Mesothelial cell of epicardium (in vitro differentiated cells): ENCODE results near the gene SAXO1. TPM values are rescaled to one million over a fixed set of nuclear protein-coding genes. Genes with fewer than 3 reads are reported as not detected.

Source experiments
- DNase-seq, 2 experiments: peaks; one replicate each; pipeline ENCODE4 v3.0.0; 2021; ENCODE audit warnings: low spot score in 2 of 2; ENCODE audit not compliant: unreplicated experiment in 2 of 2
- H3K27ac Mint-ChIP-seq: 2 replicates; pipeline ENCODE4 v1.8.0; 2021; ENCODE audit warnings: mixed read lengths
- H3K27me3 Mint-ChIP-seq: 2 replicates; pipeline ENCODE4 v1.8.0; 2021; ENCODE audit warnings: low read depth, mixed read lengths
- H3K36me3 Mint-ChIP-seq: 2 replicates; pipeline ENCODE4 v1.8.0; 2021; ENCODE audit warnings: mixed read lengths
- H3K4me1 Mint-ChIP-seq: 2 replicates; pipeline ENCODE4 v1.8.0; 2021; ENCODE audit warnings: mixed read lengths
- H3K4me3 Mint-ChIP-seq: 2 replicates; pipeline ENCODE4 v1.8.0; 2021; ENCODE audit warnings: mild to moderate bottlenecking, moderate library complexity, mixed read lengths
- H3K9me3 Mint-ChIP-seq: 2 replicates; pipeline ENCODE4 v1.8.0; 2021; ENCODE audit warnings: mixed read lengths
- CTCF ChIP-seq: fragments of 200-600 bp; sonication (generic); IDR thresholded peaks from one replicate; pipeline ENCODE4 v1.5.0; 2021; ENCODE audit warnings: antibody characterized with exemption; ENCODE audit not compliant: unreplicated experiment
- total RNA-seq: library from RNA; stranded (reverse); gene quantifications from 3 replicates; pipeline ENCODE4 v1.2.1, GENCODE V29; 2021

The SAXO1 gene
- total RNA-seq, 1 donor from 2014 or later: 0.38 TPM

GRCh38 chr9:18887546-18887945 lies 145.5 kb downstream of the SAXO1 start:
- no peak for DNase-seq
- no peak overlapping the region for H3K4me3 Mint-ChIP-seq
- H3K27me3 Mint-ChIP-seq: no peaks in the 10 kb centered on the region
- no peak for TF ChIP-seq CTCF
- H3K9me3 Mint-ChIP-seq: peaks cover 19% of the 10 kb centered on the region
- no peak overlapping the region for H3K27ac Mint-ChIP-seq
- peaks cover 19% of the 10 kb centered on the region for H3K4me1 Mint-ChIP-seq
- peaks cover 21% of the 10 kb centered on the region for H3K36me3 Mint-ChIP-seq

GRCh38 chr9:18881758-18882157 lies 151.3 kb downstream of the SAXO1 start:
- no peak for DNase-seq
- no peak for TF ChIP-seq CTCF
- Mint-ChIP-seq H3K27ac (no peak overlapping the region), H3K4me3 (no peak overlapping the region), H3K27me3 (peaks cover 13% of the 10 kb centered on the region), H3K4me1 (no peaks in the 10 kb centered on the region), H3K36me3 (peaks cover 12% of the 10 kb centered on the region), H3K9me3 (peaks cover 18% of the 10 kb centered on the region)

GRCh38 chr9:18877984-18878383 lies 155.0 kb downstream of the SAXO1 start:
- H3K27ac Mint-ChIP-seq: no peak overlapping the region
- no peak for TF ChIP-seq CTCF
- no peaks in the 10 kb centered on the region for H3K4me1 Mint-ChIP-seq
- H3K27me3 Mint-ChIP-seq: peaks cover 31% of the 10 kb centered on the region
- peaks cover 27% of the 10 kb centered on the region for H3K9me3 Mint-ChIP-seq
- no peak for DNase-seq
- H3K4me3 Mint-ChIP-seq: no peak overlapping the region
- H3K36me3 Mint-ChIP-seq: peaks cover under 1% of the 10 kb centered on the region

Other genes starting within 250 kb of the SAXO1 start
- gene RRAGA, start 16.2 kb upstream of the SAXO1 start, total RNA-seq: 56.6 to 58.2 TPM (median 56.6 TPM) in 3 replicates
- gene HAUS6, start 69.7 kb upstream of the SAXO1 start, total RNA-seq: 14.9 to 16.1 TPM (median 15.6 TPM) in 3 replicates
- gene PLIN2, start 94.3 kb upstream of the SAXO1 start, total RNA-seq: 95.1 to 99.4 TPM (median 96.9 TPM) in 3 replicates
- gene DENND4C, start 197.5 kb upstream of the SAXO1 start, total RNA-seq: 72.7 to 75.2 TPM (median 73.9 TPM) in 3 replicates